Stimulated activated CD4-positive, alpha-beta T cell treated with anti-CD3 and anti-CD28 coated beads, Interleukin-4, amount 100 ng/mL, for 48 hours (primary cell): ENCODE data around the gene CCBE1.
"Not testable (repeated sequence)": the region's sequence is repeated elsewhere in the genome, so short reads cannot be mapped to it uniquely, and the experiment has no call there.

Experiments
- DNase-seq, 2 donors: peaks; one replicate each; pipeline ENCODE4 v3.0.0-alpha.2; 2020; ENCODE audit warnings: low read depth in 2 of 2

Gene CCBE1

DNA sequence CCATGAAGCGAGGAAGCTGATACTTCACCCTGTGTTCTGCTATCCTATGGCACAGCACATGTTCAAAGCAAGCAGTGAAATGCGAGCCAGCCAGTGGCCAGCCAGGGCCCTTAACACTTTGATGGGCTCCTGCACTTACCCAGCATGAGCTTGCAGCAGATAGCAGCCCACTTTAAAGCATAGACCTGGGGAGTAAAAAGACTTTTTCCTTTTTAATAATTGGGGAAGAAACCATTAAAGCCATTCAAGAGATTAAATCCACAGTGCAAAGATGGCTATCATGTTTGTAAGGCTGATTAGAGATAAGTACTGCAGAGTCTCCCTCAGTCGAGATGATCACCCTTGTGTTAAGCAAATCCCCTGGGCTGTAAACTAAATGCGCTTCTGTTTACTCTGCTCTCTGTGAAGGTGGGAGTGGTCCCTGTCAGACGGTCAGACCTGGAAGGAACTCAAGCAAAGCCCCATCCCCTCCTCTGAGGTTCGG, 15.7 kb downstream of the CCBE1 start:
- DNase-seq, result no peak

DNA sequence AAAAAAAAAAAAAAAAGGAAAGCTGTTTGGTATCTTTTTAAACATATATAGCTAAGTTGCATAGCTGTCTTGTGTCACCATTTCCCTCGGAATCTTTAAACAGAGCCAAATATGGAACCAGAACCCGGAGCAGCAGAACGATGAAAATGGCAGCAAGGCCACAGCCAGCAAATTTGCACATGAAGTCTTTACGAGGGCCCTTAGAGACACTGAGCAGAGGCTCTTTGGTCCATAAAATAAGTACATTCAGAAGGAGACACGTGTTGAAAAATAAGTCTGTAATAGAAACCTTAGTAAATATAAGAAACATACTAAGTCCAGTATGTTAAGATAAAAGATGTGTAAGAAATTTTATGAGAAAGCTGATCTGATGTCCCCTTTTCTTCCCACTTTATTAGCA, 16.2 kb downstream of the CCBE1 start:
- DNase-seq, result no peak

DNA sequence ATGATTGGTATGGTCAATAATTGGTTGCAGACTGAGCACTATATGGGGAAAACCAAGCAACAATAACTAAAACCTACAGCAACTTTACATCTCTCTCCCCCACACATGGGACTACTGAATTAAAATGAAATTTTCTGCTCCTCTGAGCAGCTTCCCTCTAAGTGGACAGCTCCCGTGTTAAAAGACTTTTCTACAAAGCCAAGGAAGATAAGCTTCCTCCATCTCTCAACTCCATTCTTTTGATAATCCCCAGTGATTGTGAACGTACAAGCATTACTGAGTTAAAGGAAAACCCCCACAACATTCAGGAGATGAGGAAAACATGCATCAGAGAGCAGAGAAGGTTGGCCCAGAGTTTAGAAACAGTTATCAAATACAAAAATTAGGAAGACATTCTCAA, 21.9 kb downstream of the CCBE1 start:
- DNase-seq, result no peak

DNA sequence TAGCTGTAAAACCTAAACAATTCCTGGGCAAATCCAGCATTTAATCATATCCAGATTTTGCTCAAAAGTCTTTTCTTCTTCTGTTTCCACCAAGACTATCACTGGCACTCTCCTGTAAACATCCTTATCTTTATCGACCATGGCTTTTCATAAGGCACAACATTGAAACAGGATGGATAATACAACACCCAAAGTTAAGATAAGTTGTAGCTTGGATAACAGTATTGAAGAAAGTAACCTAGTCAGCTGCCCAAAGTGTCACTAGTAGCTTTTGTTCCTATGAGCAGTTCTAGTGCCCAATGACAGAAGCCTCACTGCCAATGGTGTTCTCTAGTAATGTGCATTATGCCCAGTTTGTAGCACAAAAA, 22.3 kb downstream of the CCBE1 start:
- no peak for DNase-seq

DNA sequence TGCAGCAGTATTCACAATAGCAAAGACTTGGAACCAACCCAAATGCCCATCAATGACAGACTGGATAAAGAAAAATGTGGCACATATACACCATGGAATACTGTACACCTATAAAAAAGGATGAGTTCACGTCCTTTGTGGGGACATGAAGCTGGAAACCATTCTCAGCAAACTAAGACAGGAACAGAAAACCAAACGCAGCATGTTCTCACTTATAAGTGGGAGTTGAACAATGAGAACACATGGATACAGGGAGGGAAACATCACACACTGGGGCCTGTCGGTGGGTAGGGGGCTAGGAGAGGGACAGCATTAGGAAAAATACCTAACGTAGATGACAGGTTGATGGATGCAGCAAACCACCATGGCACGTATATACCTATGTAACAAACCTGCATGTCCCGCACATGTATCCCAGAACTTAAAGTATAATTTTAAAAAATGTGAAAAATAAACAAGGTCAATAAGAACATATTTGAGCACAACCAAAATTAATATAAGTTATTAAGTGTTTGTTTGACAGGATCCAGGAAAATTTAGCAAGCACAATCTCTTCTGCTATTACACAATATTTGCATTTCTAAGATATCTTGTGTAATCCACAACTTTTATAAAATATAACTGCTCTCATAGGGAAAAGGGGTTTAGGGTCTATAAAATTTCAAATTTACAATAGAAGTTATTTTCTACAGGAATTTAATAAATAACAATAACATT, 22.9 kb downstream of the CCBE1 start:
- DNase-seq, result no peak

DNA sequence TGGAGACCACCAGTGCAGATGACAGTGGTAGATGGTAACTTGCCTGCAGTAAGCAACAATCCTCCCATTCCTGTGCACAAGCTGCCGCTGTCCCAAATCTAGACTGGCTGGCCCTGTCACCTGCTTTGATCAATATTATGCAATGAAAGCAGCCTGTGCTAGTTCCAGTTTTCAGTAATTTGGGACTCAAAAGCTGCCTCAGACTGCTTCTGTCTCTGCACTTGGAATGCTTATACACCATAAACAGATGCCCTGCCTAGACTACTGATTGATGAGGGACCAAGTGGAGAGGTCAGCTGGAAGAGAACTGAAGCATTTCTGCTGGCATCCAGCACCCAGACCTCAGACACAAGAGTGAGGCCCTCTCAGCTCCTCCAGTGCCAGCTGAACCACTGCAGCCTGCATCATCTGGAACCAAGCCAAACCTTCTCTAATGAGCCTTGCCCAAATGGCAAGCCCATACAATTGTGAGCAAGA, 24.9 kb downstream of the CCBE1 start:
- no peak for DNase-seq

DNA sequence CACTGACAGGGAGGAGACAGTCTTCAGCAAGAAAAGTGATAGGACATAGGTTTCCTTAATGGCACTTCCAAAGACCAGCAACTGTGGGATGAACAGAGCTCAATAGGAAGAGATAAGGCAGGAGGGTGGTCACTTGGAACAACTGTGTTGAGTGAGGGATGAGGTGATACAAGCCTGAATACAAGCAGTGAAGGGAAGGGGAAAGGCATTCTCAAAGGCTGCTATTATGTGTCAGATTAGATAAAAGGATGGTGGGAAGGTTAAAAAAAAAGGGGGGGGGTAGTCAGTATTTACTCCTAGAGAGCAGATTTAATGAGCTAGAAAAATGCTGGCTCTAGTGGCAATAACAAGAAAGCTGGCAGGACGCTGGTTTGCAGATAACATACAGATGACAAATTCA, 25.7 kb downstream of the CCBE1 start:
- no peak for DNase-seq

DNA sequence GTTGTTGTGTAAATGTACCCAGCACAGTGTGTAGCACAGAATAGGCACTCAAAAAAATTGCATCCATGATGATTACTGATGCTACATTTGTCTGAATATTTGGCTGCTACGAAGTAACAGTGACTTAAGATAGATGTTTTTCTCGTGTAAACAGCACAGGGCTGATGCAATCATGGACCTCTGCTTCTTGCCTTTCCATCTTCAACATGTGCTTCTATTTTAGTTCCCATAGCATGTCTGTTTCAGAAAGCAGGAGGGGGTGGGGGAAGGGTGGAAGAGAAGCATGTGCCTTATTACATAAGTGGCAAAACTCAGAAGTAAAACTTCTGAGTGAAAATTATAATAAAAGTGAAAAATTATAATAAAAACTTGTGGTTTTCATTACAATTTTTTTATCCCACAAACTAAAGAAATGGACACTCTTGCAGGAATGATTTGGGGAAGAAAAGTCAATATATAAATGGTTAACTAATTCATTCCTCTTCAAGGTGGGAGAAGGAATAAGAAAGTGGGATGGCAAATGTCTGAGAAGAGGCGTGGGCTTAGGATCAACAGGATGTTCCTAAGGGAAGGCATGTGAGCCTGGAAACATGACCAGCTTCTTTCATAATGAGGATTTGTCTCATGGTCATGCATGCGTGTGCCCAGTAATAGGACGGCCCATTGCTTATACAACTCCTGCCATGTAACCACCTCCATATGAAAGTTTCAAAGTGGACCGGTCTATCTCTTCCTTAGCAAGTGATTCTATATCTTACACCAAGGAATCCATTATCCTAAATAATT, 27.2 kb downstream of the CCBE1 start:
- DNase-seq, result no peak

DNA sequence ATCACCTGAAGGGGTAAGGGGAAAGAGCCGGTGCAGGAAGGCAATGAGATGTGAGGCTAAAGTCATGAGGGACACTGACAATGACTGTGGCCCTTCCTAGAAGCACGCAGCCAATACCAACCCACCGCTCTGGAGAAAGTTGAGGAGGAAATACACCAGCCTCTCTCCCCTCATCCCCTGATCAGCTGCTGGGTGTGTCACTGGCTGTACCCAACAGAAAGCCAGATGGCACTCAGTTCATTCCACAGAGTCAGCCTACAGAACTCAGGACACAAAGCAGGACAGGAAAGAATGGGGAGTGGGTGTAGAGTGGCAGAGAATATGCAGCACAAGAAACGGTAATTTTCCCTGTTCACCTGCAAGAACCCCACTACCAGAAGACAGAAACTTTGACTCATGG, 29.7 kb downstream of the CCBE1 start:
- no peak for DNase-seq

DNA sequence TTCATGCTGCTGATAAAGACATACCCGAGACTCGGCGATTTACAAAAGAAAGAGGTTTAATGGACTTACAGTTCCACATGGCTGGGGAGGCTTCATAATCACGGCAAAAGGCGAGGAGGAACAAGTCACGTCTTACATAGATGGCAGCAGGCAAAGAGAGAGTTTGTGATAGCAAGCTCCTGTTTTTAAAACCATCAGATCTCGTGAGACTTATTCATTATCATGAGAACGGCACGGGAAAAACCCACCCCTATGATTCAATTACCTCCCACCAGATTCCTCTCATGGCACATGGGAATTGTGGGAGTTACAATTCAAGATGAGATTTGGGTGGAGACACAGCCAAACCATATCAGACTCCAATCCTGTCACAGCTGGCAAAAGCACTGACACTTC, 31.2 kb downstream of the CCBE1 start:
- not testable (repeated sequence) for DNase-seq

DNA sequence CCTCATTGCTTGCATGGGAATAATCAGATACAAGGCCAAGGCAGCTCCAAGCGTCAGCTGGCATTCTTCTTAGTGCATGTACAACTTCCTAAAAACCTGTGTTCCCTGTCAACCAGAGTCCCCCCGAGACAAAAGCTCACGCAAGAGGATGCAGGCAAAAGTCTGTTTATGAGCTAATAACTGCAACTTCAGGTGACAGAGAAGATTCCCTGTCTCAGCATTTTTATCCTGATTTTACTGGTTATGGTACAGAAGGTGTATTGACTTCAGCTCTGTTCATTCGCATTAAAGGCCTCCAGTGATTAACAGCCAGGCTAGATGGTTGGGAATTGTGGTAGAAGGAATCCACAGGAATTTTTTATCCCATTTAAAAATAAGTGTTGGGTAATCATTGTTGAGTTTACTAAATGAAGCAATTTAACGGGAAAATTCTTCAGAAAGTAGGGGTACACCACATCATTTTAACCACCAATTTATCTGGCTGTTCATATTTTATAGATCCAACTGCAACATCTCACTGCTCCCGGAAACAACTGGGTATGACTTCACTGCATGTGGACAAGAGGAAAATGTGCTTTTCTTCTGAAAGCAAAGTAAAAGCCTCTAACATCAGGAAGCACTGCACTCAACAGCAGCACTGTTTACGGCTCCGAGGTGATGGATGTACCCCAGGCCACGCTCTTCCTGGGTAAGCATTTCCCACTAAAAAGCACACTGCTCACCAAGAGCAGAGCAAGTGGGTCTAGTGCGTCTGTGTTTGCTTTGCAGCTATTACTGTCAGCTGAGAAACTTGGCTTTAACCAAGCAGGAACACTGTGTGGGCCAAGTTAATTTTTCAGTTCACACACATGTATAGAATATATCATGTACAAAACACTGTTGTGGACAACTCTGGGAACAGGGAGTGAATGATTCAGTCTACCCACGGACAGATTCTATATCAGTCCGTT, 31.9 kb downstream of the CCBE1 start:
- DNase-seq, result no peak

DNA sequence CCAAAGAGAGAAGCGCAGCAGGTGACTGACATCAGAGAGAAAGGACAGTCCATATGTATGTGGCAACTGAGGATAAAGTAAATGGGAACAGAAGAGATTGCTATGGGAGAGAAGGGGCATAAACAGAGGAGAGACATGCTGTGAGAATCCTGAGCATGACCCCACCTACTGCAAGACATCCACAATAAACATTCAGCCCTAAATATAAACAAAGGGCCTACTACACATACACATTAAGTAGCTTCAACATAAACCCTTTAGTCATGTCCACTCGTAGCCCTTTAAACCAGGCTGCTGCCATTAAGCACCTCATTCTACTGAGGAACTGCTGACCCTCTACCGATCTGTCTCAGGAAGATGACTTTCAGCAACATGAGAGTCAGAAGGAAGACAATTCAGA, 32.9 kb downstream of the CCBE1 start:
- no peak for DNase-seq

DNA sequence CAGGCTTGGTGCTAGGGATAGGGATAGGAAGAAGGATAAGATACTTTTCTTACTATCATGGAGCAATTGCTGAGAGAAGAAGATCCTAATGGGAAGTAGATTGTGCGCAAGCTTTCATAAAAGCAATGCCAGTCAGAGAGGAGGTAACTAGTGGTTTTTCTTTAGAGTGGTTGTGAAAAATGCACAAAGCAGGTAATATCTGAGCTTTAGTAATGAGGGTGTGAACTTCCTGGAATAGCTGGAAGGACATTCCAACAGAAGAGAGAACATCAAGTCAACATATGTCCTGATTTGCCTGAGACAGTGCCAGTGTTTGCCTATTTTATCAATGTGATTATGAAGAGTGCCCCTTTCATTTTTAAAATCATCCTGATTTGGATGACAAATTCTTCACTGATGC, 34.1 kb downstream of the CCBE1 start:
- no peak for DNase-seq

DNA sequence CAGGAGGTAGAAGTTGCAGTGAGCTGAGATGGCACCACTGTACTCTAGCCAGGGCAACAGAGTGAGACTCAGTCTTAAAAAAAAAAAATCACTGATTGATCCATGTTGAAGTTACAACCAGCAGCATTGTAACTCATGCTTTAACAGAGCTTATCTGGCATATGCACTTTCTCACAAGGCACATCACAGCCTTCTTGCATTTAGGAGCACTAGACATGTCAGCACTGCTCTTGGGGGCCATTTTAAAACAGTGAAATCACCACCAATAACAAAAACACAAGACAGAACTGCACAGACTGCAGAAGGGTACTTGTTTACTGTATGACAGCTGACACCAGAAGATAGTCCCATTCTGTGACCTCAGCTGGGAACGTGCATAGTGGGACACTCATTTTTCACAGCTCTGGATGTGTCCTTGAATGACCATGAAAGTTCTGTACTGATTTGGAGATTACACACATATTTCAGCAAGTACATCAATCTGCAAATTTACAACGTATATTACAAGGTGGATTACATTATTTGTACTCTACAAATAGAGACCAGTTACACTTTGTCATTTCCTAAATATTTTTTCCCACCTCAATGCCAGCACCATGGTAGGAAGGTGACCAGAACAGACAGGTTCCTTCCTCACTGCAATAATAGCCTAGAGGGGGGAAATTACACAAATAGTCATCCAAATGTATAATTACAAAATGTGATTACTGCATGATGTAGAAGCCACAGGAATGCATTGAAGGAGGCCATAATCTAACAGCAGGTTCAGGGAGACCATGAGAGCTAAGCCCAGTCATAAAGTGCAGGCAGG, 35.1 kb downstream of the CCBE1 start:
- no peak for DNase-seq

DNA sequence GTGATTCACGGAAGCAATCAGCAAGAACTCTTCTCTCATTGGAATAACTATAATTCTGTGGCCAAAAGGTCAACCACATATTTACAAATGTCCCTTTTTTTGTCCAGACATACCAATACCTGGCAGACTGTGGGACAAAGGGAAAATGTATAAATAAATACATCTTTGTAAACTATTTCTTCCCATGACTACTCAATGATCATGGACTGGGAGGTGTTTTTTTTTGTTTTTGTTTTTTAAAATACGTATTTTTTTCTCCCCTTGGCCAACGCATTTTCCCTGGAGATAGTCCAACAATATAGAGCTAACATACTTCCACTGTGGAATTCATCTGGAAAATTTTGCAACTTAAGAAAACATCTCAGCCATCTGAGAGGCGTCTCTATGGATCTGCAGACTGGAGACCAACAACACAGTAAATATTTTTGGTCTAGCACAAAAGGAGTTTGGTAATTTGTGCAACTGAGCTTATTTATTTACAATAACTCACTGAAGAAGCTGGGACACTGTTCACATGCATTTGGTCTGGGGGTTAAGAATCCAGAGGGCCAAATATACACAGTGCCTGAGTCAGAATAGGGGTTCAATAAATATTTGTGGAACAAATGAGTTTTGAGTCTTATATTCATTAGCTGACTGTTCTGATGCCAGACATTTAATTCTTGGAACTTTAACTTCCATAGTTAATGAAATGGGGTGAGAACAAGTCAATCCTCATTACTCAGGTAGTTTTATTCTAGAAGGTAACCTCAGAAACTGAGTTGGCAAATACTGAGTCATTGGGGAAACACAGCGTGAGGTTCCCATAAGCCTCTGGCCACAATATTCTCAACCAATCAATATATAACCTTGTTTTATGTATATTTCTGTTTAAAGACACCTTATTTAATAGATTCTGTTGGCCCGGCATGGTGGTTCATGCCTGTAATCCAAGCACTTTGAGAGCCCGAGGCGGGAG, 36.2 kb downstream of the CCBE1 start:
- DNase-seq, result no peak

DNA sequence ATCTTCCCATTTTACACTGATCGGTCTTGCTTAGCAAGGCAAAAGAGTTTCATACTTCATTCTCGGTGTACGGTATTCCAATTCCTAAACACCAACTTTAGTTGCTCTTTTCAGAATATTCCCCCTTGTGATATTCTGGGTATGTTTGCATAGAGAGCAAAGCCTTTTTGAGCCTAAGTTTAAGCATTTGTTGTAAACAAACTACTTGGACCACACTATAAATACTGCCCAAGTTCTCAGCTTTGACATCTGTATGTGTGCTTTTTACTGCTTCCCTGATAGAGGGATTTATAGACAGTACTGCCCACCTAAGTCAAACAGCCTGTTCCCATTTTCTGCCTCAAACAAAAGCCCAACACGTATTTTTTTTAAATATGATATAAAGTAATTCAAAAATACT, 36.9 kb downstream of the CCBE1 start:
- DNase-seq, result no peak

DNA sequence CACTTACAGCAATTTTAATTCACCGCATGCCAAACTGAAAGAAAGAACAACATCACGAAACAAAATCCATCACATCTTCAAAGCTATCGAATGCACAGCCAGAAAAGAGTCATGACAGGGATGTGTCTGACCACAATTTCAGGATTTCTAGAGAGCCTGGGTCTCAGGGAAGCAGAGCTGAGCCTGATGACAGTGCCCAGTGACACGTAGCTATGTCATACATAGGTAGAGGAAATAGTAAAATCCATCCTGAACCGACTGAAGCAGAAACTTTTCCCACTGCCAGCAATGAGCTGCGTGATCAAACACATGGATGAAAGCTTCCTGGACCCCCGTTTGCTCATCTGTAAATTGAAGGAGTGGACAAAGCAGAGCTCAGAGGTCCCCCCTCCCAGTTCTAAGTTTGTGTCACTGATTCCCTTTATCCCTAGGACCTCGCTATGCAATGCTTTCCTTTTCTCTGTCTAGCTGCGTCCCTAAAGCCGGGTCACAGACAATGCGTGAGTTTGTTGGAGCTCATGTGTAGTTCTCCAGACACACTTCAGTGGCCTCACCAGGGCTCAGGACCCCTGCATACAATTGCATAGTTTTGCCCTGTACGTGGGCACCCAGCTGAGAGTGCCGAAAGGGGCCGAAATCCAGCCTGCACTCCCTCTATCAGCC, 37.6 kb downstream of the CCBE1 start:
- no peak for DNase-seq

DNA sequence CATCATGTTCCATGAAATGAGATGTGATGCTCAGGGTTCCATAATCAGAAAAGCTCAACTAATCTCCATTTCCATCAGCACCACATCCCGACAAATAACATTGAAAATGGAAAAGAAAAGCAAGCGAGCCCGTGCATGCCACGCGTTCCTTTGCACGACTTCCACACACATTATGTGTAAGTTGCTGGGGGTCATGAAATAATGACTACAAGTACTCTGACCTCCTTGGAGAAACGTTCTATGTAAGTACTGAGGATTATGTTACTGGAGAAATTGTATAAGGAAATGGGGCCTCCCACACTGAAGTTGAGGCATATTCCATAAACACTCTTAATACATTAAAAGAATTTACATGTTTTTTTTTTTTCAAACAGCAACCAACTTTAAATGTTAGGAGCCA, 38.3 kb downstream of the CCBE1 start:
- no peak for DNase-seq

DNA sequence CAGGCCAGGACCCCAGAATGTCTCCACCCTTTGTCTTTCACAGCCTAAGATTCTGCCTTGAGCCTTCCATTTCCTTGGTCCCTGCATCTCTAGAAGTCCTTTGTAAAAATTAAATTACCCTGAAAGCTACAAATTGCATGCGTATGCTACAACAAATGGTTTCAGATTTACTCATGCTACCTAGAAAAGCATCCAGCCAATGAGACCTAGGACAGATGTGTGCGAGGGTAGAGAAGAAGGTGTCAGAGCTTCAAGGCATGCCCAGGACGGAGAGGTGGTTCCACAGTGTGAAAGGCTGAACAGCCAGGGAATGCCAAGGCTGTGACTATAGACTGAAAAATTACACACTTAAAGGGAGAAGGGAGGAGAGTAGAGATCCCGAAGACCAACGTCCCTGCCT, 40.2 kb downstream of the CCBE1 start:
- DNase-seq, result no peak
